Activated T-cell treated with anti-CD3 and anti-CD28 coated beads, Interleukin-2, amount 50 U/mL, for 72 hours (primary cell): ENCODE data around the gene ZNF597. TPM values are rescaled to one million over a fixed set of nuclear protein-coding genes. Genes with fewer than 3 reads are reported as not detected.

Experiments
- ATAC-seq, 2 donors: fragments of 150-1000 bp; cut with Tn5 transposase; replicated peaks in 1 of 2; 2 replicates each; pipeline ENCODE4 v1.10.0; 2021; ENCODE audit warnings: moderate library complexity in 2 of 2, mild to moderate bottlenecking in 1 of 2
- DNase-seq, 2 donors: peaks; one replicate each; pipeline ENCODE4 v3.0.0; 2021 to 2022; ENCODE audit warnings: mixed read lengths in 1 of 2
- H3K27ac Mint-ChIP-seq: one replicate; pipeline ENCODE4 v1.8.0; 2022; ENCODE audit warnings: mild to moderate bottlenecking, moderate library complexity, mixed read lengths
- H3K27me3 Mint-ChIP-seq: one replicate; pipeline ENCODE4 v1.8.0; 2022; ENCODE audit warnings: low read depth, mixed read lengths
- H3K36me3 Mint-ChIP-seq, 2 donors: one replicate each; pipeline ENCODE4 v1.8.0; 2022; ENCODE audit warnings: mixed read lengths in 2 of 2, mild to moderate bottlenecking in 1 of 2; ENCODE audit not compliant: insufficient read depth in 2 of 2
- H3K4me1 Mint-ChIP-seq: one replicate; pipeline ENCODE4 v1.8.0; 2022; ENCODE audit warnings: low read depth, mixed read lengths
- H3K4me3 Mint-ChIP-seq, 2 donors: one replicate each; pipeline ENCODE4 v1.8.0; 2022; ENCODE audit warnings: mild to moderate bottlenecking in 2 of 2, mixed read lengths in 2 of 2, moderate library complexity in 2 of 2
- H3K9me3 Mint-ChIP-seq, 2 donors: one replicate each; pipeline ENCODE4 v1.8.0; 2022; ENCODE audit warnings: mixed read lengths in 2 of 2
- total RNA-seq, 2 donors: library from RNA; stranded (reverse); gene quantifications; one replicate each; pipeline ENCODE4 v1.2.3, GENCODE V29; 2022

ZNF597 gene, protein sequence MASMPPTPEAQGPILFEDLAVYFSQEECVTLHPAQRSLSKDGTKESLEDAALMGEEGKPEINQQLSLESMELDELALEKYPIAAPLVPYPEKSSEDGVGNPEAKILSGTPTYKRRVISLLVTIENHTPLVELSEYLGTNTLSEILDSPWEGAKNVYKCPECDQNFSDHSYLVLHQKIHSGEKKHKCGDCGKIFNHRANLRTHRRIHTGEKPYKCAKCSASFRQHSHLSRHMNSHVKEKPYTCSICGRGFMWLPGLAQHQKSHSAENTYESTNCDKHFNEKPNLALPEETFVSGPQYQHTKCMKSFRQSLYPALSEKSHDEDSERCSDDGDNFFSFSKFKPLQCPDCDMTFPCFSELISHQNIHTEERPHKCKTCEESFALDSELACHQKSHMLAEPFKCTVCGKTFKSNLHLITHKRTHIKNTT
- total RNA-seq: 1 to 10 TPM; 3.8 to 4.5 TPM

DNA sequence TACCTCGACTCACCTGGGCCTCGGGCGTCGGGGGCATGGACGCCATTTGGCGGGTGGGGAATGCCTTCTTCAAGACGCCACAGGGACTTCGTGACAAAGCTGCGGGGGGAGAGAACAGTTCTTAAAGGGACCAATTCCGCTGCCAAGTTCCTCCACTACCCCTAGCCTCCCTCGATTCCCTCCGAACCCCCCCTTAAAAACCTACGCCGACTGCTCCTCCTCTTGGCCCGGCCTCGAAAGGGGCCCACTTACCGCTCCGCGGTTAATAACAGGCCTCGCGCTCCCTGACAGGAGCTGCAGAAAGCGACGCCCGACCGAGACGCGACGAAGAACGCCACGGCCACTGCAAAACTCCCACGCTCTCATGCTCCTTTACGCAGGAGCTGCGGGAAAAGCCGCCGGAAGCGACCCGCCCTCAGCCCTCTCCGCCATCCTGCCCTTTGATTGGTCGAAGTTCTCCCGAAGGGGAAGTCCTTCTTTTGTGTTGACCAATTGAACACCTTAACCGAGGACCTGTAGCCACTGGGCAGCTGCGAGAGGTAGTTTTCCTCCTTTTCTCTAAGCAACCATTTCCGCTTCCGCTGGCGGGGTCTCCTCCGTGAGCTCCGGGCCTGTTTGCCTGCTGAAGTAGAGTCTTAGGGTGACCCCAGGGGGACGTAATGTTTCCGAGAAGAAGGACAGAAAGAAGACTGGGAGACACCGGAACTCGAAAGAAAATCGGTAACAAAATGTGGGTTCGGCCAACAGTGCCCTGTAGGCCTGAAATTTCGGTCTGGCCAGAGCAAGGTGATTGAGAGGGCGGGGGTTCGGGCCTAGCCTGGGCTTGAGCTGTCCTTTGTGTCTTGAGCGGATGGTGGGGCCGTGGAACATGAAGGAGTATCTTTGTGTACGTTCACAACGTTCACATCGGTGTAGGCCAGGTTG is at the start of gene ZNF597, which contains the start of gene NAA60:
Gene ZNF597 (minus strand): TSS at position 397 of the 924 bp plus-strand sequence. CDS start 351 bp downstream, at position 46.
Gene NAA60 (plus strand): TSS at position 573 of the 924 bp plus-strand sequence. CDS start 32,548 bp downstream, outside the sequence.
- H3K27me3 Mint-ChIP-seq: no peaks in the 10 kb centered on the region
- H3K36me3 Mint-ChIP-seq: peaks cover 23 to 26% of the 10 kb centered on the region in 2 donors
- peak within 1 kb of the TSS; percentile 99 for H3K27ac Mint-ChIP-seq
- DNase-seq: peak; percentile 82 to 89
- peak within 1 kb of the TSS; percentile 95 to 99 for H3K4me3 Mint-ChIP-seq
- H3K4me1 Mint-ChIP-seq: peaks cover 13% of the 10 kb centered on the region
- peak; percentile 91 to 92 for ATAC-seq
- peaks cover 3 to 4% of the 10 kb centered on the region in 2 donors for H3K9me3 Mint-ChIP-seq

DNA sequence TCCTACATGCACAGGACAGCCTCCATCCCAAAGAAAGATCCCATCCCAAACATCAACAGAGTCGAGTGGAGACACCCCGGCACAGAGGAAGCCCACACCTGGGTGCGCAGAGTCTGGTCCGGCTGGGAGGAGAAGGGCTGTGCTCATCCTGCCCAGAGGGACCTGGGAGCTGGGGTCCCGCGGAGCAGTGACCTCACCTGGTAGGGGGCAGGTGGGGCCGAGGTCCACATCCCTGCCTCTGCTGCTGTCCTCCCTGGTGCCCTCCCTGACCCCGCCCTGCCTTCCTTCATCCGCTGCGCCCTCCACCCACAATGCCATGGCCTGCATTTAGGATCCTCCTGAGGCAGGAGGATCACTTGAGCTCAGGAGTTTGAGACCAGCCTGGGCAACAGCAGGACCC is 49.1 kb upstream of the ZNF597 start:
- DNase-seq: no peak
- ATAC-seq: no peak
- Mint-ChIP-seq H3K36me3 (no peaks in the 10 kb centered on the region), H3K4me1 (no peaks in the 10 kb centered on the region), H3K9me3 (no peaks in the 10 kb centered on the region), H3K4me3 (no peak overlapping the region), H3K27me3 (no peaks in the 10 kb centered on the region), H3K27ac (no peak overlapping the region)

DNA sequence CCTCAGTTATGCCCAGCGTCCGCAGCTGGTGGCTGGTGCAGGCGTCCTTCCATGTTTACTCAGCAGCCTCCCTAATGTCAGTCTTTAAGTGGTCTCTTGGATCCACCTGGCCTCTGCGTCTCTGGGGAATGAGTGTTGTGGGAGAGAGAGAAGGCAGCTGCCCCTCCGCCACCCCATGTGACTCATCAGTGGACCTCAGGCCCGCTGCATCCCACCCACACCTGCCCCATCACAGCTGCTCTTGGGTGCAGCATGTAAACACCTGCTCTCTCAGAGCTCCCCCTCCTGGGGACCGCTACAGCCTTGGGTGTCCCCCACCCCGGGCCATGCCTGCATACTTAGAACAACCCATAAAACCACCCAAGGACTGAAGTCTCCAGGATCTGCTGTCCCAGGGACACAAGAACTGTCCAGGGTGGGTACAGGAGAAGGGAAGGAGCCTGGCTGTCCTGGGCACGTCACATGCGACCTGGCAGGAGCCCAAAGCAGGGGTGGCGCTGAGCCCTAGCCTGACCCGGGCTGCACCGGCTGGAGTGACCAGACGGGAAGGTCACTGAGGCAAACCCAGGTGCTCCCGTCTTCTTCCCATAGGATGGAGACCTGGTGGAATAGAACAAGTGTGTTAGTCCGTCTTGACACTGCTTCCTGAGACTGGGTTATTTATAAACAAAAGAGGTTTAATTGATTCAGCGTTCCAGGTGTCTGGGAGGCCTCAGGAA is 47.8 kb upstream of the ZNF597 start:
- no peaks in the 10 kb centered on the region for H3K9me3 Mint-ChIP-seq
- peak in 1 of 2 donors; percentile 29 for ATAC-seq
- no peaks in the 10 kb centered on the region for H3K36me3 Mint-ChIP-seq
- H3K27me3 Mint-ChIP-seq: no peaks in the 10 kb centered on the region
- H3K4me3 Mint-ChIP-seq: no peak overlapping the region
- no peaks in the 10 kb centered on the region for H3K4me1 Mint-ChIP-seq
- no peak for DNase-seq
- no peak overlapping the region for H3K27ac Mint-ChIP-seq

DNA sequence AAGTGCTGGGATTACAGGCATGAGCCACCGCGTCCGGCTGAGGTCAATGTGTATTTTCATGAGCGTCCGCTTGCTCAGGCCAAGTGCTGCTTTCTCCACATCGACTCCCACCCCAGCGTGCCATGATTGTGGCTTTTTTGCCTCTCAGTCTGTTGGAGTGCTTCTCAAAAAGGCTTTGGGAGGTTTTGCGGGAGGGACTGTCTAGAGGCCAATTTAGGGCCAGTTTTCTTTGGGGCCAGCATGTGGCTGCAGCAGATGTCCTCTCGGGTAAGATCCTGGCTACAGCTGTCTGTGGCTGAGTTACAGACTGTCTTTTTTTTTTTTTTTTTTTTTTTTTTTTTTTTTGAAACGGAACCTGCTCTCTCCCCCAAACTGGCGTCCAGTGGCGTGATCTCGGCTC is 45.5 kb upstream of the ZNF597 start:
- ATAC-seq: no peak
- no peaks in the 10 kb centered on the region for H3K27me3 Mint-ChIP-seq

DNA sequence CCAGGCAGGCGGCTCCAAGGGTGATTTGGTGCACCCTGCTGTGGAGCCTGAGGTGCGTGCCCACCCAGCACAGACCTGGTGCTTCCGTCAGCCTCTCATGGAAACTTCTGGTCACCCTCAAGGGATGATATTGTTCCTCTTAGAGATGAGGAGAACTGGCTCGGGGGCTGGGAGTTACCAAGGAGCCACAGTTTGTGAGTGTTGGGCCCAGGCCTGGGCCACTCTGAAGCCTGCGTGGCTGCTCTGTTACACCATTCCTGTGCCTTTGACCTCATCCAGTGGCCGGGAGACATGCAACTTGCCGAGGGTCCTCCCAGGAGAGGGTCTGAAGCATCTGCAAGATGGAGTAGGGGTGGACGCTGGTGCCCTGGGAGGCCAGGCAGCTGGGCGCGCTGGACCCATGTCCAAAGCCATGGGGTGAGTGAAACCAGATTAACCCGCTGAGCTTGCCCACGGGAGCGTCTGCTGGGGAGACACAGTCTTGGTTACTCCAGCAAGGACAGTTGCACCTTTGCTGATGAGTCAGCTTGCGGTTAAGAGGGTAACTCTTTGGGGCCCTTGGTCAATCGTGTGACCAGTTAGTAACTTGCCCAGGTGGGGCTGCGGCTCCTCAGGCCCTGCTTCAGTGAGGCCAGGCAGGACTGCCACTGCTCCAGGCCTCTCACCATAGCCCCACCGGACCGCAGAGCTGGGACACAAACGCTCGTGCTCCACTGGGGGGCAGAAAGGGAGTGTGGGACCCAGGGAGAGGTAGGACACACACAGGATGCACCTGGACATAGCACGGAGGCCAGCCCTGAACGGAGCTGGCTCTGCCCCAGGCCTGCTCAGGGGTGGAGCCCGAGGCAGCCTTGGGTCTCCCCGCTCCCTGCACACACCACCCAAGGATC is 44.5 kb upstream of the ZNF597 start:
- Mint-ChIP-seq H3K27me3 (no peaks in the 10 kb centered on the region), H3K9me3 (no peaks in the 10 kb centered on the region), H3K4me1 (no peaks in the 10 kb centered on the region), H3K36me3 (peaks cover 1 to 7% of the 10 kb centered on the region in 2 donors), H3K4me3 (no peak overlapping the region), H3K27ac (no peak overlapping the region)
- no peak for DNase-seq
- no peak for ATAC-seq

More for the DNA sequence above, 45.5 kb upstream of the ZNF597 start:
- H3K27ac Mint-ChIP-seq: no peak overlapping the region
- no peak overlapping the region for H3K4me3 Mint-ChIP-seq
- peaks cover 0 to 2% of the 10 kb centered on the region in 2 donors for H3K36me3 Mint-ChIP-seq
- no peaks in the 10 kb centered on the region for H3K4me1 Mint-ChIP-seq
- H3K9me3 Mint-ChIP-seq: no peaks in the 10 kb centered on the region
- no peak for DNase-seq

DNA sequence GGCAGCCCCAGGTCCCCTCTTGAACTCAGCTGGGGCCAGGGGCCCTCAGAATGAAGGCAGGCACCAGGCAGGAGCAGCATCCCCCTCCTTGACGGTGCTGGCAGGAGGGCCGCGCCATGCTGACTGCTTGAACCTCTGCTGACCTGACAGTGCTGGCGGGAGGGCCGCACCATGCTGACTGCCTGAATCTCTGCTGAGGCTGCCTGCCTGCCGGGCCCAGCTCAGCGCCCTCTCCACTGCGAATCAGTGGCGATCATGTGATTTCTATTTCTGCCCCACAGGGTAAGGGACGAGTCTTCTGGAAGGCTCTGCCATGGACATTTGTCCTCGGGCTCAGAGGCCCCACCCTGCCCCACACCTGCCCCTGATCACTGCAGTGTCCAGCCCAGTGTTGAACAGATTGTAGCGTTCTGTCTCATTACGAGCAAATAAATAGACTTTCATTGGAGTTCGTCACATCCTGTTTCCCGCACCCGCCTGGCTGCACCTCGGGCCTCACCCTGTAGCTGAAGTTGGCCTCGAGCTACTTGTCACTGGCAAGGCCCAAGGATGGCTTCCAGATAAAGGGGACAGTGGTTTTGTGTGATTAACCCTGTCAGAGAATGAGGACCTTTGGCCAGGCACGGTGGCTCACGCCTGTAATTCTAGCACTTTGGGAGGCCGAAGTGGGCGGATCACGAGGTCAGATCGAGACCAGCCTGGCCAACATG is 43.4 kb upstream of the ZNF597 start:
- H3K27ac Mint-ChIP-seq: no peak overlapping the region
- DNase-seq: no peak
- no peaks in the 10 kb centered on the region for H3K9me3 Mint-ChIP-seq
- H3K4me1 Mint-ChIP-seq: no peaks in the 10 kb centered on the region
- peaks cover 3 to 9% of the 10 kb centered on the region in 2 donors for H3K36me3 Mint-ChIP-seq
- ATAC-seq: no peak
- H3K4me3 Mint-ChIP-seq: no peak overlapping the region
- no peaks in the 10 kb centered on the region for H3K27me3 Mint-ChIP-seq

DNA sequence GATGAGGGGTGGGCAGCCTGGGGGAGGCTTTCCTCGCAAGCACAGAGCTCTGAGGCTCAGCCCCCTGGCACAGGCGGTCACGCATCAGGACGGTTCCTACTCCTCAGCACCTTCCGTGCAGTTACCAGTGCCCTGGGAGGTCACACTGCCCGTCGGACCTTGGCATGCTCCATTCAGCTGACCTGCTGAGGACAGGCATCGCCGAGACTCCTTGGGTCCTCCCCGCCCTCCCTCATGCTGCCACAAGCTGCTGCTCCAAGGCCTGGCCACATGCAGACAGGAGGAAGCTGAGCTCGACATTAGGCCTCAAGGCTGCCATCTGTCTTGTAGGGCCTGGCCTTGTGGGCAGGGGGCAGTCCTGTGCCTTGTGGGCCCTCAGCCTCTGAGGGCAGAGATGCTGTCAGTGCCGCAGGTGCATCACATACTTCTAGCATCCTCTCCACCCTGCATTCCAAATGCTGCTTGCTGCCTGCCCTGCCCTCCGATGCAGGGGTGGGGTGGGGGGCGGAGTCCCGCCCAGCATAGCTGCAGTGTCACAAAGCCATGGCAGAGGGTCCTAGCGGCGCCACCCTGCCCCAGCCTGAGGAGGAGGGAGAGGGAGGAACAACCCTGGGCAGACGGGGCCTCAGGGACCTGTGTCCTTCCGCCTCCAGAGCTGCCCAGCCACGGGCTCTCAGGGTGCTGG is 42.7 kb upstream of the ZNF597 start:
- ATAC-seq (no peak), DNase-seq (no peak)
- Mint-ChIP-seq H3K27me3 (no peaks in the 10 kb centered on the region), H3K9me3 (no peaks in the 10 kb centered on the region), H3K36me3 (peaks cover 3 to 9% of the 10 kb centered on the region in 2 donors), H3K4me3 (no peak overlapping the region), H3K27ac (no peak overlapping the region), H3K4me1 (no peaks in the 10 kb centered on the region)

DNA sequence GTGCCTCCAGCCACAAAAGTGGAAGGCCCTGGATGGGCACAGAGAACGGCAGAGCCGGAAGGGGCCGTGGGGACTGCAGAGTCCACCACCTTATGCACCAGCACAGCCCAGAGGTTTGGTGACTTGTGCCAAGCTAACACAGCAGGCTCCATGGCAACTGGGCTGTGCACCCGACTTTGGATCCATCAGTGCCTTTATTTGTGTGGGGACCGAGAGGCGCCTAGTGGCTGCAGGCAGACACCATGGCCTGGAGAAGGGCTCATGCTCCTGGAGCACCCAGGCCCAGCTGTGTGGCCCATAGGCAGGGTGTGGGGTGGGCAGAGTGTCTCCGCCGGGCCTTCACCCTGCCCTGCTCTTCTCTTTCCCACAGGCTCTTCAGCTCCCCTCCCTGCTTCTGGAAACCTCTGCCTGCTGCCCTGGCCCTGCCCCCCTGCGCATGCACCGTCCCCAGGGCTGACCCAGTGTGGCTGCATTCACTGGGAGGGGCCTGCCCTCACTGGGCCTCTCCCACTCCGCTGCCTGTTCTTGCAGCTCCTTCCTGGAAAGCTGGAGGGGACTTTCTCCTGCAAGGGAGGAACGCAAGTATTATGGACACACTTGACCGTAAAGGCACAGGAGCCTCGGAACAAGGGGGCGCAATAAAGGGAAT is 41.9 kb upstream of the ZNF597 start:
- no peak overlapping the region for H3K27ac Mint-ChIP-seq
- ATAC-seq (no peak), DNase-seq (no peak)
- no peaks in the 10 kb centered on the region for H3K27me3 Mint-ChIP-seq
- peaks cover 3 to 9% of the 10 kb centered on the region in 2 donors for H3K36me3 Mint-ChIP-seq
- no peaks in the 10 kb centered on the region for H3K4me1 Mint-ChIP-seq
- no peaks in the 10 kb centered on the region for H3K9me3 Mint-ChIP-seq
- H3K4me3 Mint-ChIP-seq: no peak overlapping the region

DNA sequence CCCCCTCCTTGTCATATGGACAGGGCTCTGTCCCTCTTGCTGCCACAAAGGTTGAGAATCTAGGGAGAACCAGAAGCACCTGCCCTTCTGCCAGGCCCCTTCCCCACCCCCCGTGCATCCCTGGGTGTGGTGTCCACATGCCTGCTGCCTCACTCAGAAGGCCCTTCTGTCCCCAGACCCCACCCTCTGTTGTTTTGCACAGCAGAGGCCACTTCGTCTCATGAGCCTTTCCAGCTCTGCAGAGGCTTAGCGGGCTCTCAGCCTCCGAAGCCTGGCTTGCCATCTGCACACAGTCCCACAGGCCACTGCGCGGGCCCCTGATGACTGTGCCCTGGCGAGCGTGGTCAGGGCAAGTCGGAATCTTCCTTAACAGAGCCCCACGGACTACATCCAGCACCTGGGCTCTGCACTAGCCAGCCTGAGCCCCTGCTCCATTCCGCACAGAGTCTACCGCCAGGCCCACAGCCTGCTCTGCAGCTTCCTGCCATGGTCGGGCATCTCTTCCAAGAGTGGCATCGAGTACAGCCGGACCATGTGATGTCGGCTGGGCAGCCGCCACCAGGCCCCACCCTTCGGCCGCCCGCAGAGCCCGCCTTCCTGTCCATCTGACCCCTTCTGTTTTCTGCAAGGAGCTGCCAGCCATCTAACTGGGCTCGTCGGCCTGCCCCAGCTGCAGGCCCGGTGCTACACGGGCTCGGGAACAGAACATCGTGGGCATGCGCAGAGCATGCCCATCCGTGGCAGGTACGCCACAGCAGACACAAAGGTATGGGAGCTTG is 41.2 kb upstream of the ZNF597 start:
- Mint-ChIP-seq H3K4me1 (no peaks in the 10 kb centered on the region), H3K27me3 (no peaks in the 10 kb centered on the region), H3K36me3 (peaks cover 3 to 12% of the 10 kb centered on the region in 2 donors), H3K4me3 (no peak overlapping the region), H3K9me3 (no peaks in the 10 kb centered on the region), H3K27ac (no peak overlapping the region)
- DNase-seq: no peak
- ATAC-seq: no peak

DNA sequence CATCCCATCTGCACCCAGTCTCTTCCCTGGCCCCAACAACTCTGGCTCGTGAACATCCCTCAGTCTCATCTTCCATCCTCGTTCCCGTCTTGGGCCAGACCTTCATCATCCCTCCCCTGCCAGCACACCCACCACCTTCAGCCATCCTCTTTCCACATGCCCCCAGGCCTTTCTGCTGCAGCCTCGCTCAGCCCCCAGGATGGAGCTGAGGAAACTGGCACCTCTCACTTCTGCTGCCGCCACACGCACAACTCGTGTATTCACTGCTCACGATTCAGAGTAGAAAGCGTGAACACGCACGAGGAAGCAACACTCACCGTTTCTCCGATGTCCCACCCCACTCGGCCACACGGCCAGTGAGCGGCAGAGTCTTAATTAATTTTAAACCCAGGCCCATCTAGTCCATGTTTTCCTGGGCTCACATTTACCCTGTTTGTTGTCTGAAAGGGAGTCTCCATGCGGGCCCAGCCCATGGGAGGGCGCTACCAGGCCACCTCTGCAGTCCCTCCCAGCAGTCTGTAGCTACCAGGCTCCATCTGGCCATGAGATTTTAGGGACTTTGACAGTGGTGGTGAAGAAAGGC is 39.4 kb upstream of the ZNF597 start:
- Mint-ChIP-seq H3K9me3 (no peaks in the 10 kb centered on the region), H3K36me3 (peaks cover 3 to 15% of the 10 kb centered on the region in 2 donors), H3K4me1 (no peaks in the 10 kb centered on the region)

More for the DNA sequence above, 39.4 kb upstream of the ZNF597 start:
- no peak overlapping the region for H3K4me3 Mint-ChIP-seq
- H3K27me3 Mint-ChIP-seq: no peaks in the 10 kb centered on the region
- no peak overlapping the region for H3K27ac Mint-ChIP-seq
- no peak for DNase-seq
- no peak for ATAC-seq
